Activated CD8-positive, alpha-beta memory T cell treated with anti-CD3 and anti-CD28 coated beads, Interleukin-2, amount 50 U/mL, for 48 hours (primary cell): ENCODE data around the gene MPP7.

Experiments
- DNase-seq: peaks from one replicate; pipeline ENCODE4 v3.0.0-alpha.2; 2020

MPP7 gene

DNA sequence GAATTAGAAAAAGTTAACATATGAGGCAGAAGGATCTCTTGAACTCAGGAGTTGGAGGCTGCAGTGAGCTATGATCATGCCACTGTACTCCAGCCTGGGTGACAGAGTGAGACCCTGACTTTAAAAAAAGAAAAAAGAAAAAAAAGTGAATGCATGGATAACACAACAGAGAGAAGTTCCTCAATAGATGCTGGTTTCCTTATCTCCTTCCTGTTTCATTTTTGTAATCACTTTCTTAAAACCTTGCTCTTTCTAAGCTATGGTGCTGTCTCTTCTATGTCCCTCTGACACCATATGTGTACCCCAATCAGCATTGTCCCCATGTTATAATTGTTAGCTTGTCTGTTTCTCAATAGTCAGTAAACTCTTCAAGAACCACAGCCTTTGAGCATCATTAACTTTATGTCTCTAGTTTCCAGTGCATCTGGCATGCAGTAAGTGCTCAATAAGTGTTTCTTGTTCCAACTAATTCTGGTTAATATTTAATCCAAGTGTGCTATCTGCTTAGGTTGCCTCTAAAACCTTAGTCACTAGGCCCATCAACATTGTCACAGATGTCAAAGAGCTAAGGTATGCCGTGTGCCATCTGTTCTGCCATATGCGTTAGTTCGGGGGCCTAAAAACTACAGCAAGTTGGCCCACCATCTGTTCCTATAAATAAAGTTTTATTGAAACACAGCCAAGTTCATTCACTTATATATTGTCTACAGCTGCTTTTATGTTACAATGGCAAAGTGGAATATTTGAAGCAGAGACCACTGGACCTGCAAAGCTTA, 36.2 kb downstream of the MPP7 start:
- no peak for DNase-seq

GRCh38 chr10:28263136-28263857, 39.6 kb downstream of the MPP7 start:
- no peak for DNase-seq

GRCh38 chr10:28256776-28257175, 46.1 kb downstream of the MPP7 start:
- DNase-seq, result no peak

DNA sequence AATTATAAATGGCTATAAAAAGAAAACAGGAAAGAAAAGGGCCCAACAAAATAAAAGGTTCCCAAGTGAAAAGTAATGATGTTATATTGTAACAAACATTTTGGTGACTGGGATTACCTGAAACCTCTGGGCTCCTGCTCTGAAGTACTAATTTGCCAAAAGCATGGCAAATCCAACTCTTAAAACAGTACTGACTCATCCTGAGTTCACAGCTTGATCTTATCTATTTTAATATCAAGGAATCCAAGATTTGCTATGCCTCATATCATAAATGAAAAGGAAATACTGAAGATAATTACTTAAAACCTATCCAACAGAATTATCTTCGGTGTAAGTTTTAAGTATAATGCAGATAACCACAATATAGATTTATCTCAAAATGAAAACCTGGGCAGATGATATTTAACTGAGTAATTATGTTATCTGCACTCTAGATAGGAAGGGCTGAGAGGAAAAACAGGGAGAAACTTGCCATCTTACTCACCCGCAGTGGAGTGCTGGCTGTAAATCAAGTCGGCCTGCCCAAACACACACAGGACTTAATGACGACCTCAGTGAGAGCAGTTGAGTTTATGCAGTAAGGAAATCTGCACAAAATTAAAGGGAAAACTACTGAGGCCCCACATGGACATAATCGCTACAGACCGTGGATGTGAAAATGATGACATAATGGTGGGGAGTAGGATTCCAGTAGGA, 48.4 kb downstream of the MPP7 start:
- no peak for DNase-seq

- DNase-seq, result no peak
Measured at GRCh38 chr10:28253169-28253785, 49.6 kb downstream of the MPP7 start.
